Measurements from ENCODE around the gene WTAP. TPM values are rescaled to one million over a fixed set of nuclear protein-coding genes. Genes with fewer than 3 reads are reported as not detected.
"Not testable (repeated sequence)": the region's sequence is repeated elsewhere in the genome, so short reads cannot be mapped to it uniquely, and the experiment has no call there.

Gene WTAP
- total RNA-seq (2014; rRNA removed), result 81.4 and 90.3 TPM in 2 replicates
- polyA plus RNA-seq (2012), result 46.5 TPM

- peak; percentile 92 for DNase-seq (ENCODE audit: low read depth)
Observed at GRCh38 chr6:159726918-159727716, at the start of gene WTAP. Gene WTAP (plus strand): TSS chr6:159727506. CDS start chr6:159736266, 8,760 bp downstream.

DNA sequence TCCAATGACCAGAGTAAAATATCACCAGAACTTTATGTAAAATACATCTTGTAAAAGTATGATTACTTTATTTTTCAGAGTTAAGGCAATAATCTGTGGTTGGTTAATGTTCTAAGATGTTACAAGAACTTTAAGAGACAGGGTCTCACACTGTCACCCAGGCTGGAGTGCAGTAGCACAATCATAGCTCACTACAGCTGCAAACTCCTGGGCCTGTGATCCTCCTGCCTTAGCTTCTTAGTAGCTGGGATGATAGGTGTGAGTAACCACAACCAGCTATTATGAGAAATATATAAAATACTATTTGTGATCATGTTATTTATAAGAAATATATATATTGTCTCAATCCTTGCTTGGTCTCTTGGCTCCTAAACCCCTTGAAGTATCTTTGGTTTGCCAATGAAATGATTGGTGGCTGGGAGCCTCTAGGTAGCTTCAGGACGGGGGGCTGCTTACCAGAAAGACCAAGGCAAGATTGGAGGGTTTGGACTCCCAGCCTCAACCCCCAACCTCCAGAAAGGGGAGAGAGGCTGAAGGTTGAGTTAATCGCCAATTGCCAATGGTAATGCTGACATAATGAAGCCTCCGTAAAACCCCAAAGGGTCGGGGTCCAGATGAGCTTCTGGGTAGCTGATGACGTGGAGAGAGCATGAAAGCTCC lies 49.7 kb upstream of the WTAP start:
- DNase-seq (ENCODE audit: low read depth), result no peak

DNA sequence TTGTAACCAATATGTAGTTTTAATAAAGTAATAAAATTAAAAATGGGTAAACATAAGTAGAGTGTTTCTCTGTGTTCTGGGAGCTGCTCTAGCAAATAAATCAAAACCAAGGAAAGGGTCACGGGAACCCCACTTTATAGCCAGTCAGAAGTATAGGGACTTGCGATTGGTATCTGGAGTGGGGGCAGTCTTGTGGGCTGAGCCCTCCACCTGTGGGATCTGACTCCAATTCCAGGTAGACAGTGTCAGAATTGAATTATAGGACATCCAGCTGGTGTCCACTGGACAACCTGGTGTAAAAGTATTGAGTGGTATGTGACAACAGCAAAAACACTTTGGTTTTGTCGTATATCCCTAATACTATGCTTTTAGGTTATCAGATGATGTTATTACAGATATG lies 48.7 kb upstream of the WTAP start:
- no peak for DNase-seq (ENCODE audit: low read depth)

GRCh38 chr6:159679091-159680077 lies 47.9 kb upstream of the WTAP start:
- peak; percentile 48 for DNase-seq (ENCODE audit: low read depth)

- no peak for DNase-seq (ENCODE audit: low read depth)
Observed at GRCh38 chr6:159680104-159680503, 47.2 kb upstream of the WTAP start.

DNA sequence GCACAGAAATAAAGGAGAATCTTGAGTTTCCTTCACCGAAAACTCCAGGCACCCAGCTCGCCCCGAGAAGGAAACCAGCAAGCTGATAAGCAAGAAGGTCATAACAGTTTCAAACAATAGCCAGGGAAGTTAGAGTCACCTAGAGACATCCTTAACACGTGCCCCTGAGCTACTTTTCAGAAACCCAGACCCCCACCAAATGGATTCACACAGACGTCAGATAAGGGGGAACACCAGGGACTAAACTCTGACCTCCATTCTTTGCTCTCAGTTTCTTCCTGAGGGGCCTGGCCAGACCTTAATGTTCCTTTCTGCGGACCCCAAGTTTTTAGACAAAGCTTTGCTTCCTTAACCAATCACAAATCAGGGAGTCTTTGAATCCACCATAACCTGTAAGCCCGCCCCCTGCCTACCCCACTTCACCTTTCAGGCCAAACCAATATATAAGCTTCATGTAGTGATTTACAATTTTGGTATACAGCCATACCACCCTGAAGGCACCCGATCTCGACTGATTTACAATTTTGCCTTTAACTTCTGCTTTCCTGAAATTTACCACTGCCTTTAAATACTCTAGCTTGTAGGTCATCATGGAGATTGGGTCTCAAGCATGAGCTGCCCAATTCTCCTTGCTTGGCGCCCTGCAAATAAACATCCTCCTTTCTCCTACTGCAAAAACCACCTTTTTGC lies 46.0 kb upstream of the WTAP start:
- DNase-seq (ENCODE audit: low read depth), result no peak

GRCh38 chr6:159682295-159682694 lies 45.0 kb upstream of the WTAP start:
- no peak for DNase-seq (ENCODE audit: low read depth)

- no peak for DNase-seq (ENCODE audit: low read depth)
Observed at GRCh38 chr6:159682810-159683209, 44.5 kb upstream of the WTAP start.

DNA sequence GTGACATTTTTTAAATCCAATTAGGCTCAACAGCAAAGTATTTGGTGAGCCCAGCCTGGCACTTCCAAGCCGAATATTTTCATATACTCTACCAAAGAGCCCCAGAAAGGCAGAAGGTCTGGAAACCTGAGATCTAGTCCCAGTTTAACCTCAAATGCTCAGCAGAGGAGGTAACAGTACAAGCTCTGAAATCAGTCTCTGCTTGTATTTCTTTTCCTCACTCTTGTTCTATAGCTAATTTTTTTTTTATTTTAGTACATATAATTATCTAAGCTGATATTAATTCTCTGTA lies 43.3 kb upstream of the WTAP start:
- DNase-seq (ENCODE audit: low read depth), result no peak

- DNase-seq (ENCODE audit: low read depth), result no peak
Observed at GRCh38 chr6:159686040-159686439, 41.3 kb upstream of the WTAP start.

- DNase-seq (ENCODE audit: low read depth), result no peak
Observed at GRCh38 chr6:159686703-159687102, 40.6 kb upstream of the WTAP start.

- DNase-seq (ENCODE audit: low read depth), result no peak
Observed at GRCh38 chr6:159687341-159687740, 40.0 kb upstream of the WTAP start.

DNA sequence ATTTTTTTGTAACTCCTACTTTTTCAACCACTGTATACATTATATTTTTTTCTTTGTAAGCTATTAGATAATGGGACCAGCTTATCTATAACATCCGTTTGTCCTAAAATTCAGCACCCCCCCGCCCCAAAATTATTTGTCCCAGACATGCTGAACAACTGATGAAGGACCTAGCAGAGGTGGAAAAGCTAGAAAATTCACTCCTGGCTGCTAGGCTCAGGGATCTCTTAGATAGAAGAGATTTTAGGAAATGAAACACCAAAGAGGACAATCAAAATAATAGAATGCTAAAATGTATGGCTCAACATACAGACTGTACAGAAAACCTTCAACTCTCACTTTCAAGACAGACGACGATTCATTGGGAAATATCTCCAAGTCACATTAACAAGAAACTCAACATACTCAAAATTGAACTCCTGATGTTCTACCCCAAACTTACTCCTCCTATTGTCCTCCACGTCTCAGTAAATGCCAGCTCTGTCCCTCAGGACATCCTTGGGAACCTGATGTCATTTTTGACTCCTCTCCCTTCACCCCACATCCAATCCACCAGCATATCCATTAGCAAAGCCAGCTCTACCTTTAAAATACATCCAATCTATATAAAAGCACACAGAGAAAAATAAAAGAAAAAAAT lies 38.9 kb upstream of the WTAP start:
- no peak for DNase-seq (ENCODE audit: low read depth)

DNA sequence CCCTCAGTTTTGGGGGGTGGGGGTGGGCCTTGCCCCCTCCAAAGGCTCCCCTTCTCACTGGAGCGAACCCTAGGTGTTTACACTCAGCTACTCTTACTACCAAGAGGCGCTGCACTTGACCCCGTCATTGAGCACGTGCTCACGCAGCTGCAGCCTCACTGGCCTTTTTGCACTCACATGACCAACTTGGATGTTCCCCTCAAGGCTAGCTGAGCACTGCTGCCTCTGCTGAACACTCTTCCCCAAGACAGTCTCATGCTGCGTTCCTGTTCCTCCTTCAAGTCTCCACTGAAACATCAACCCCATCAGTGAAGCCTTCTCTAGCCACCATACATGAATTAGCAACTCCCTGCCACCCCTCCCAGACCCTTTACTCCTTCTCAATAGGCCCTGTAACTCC lies 38.3 kb upstream of the WTAP start:
- DNase-seq (ENCODE audit: low read depth), result no peak

- not testable (repeated sequence) for DNase-seq (ENCODE audit: low read depth)
Observed at GRCh38 chr6:159690135-159690534, 37.2 kb upstream of the WTAP start.

DNA sequence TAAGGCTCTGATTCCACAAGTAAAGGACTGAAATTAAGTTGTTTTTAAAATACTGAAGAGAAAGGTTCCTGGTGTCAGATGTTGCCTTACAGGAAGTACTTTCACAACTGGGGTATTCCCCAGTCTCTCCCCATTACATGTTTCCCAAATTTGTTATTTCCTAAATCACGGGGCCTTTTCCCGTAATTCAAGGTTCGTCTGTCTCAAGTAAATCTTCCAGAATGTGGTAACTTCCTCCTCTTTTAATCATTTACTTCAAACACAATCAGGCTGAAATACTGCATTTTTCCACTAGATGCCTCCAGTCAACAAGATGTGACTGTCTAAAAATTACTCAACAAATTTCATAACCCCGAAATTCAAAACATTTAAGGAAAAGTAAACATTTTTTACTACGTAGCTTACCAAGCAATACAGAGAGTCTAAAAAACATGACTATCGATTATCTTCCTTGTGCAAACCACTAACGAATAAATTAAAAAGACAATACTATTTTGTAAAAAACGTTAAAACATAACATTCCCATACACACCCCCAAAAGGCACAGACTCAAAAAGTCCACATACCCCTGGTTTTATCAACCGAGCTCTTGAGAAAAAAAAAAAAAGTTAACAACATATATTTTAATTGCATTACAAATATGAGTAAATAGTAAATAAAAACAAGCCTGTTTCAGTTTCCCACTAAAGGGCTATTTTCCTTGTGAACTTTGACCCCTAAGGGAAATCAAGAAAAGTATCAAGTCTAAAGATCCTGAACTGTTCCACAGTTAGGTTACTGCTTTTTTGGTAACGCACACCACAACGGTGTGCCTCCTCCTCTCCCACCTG lies 36.0 kb upstream of the WTAP start:
- peak; percentile 83 for DNase-seq (ENCODE audit: low read depth)

DNA sequence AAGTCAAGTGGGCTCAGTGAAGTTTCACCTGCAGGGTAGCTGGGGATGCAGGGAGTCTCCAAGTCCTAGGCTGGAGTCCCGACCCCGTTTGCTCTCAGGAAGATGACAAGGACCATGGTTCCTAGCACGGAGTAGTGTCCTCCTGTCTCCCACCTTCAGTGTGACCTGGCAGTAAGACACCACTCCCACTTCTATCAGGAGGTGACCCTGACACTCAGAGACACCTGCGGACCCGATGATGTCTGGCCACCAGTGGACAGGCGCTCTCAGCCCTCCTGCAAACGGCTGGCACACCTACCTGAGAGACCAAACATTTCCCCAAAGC lies 35.4 kb upstream of the WTAP start:
- no peak for DNase-seq (ENCODE audit: low read depth)

DNA sequence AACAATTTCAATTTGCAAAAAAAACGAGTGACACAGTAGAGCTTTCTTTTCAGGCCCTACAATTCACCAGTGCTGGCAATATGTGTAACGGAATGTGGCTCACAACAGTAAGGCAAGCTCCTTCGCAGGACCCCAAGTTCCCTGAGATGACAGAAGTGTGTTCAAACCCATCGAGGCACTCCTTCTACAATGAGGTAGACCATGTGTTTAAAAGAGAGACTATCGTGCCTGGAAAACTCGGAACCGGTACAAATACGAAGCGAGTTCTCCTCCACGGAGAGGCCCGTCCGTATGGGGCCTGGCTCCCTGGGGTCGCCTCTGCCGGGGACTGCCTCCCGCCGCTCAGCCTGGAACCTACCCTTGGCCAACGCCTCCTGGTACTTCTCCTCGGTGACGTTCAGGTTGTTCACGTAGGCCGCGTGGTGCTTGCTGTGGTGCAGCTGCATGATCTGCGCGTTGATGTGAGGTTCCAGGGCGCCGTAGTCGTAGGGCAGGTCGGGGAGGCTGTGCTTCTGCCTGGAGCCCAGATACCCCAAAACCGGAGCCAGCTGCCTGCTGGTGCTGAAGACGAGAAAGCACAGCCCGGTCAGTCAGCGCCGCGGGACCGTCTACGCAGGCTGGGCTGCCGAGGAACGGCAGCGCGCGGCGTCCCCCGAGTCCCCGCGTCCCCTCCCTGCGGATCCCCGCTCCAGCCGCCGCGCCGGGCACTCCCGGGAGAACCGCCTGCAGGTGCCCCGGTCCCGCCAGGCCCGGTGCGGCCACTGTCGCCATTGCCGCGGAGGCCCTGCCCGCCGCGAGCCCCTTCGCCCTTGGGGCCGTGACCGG lies 34.8 kb upstream of the WTAP start:
- DNase-seq (ENCODE audit: low read depth), result peak; percentile 44

GRCh38 chr6:159693128-159693893 lies 34.0 kb upstream of the WTAP start, which contains the start of gene SOD2:
Gene SOD2 (minus strand): TSS chr6:159693241. CDS start chr6:159693167, 74 bp downstream.
- DNase-seq (ENCODE audit: low read depth), result peak; percentile 86
